Fibroblast of pulmonary artery (primary cell): ENCODE measurements around the gene CNIH2.

Experiments
- DNase-seq: peaks from one replicate; pipeline ENCODE4 v3.0.0-alpha.2; 2010; ENCODE audit warnings: low read depth
- H3K4me3 ChIP-seq: replicated peaks from 2 replicates; pipeline ENCODE4 v1.5.1; 2011; ENCODE audit warnings: low read depth, mild to moderate bottlenecking, control low read depth, low read length, moderate library complexity
- CTCF ChIP-seq: IDR thresholded peaks from 2 replicates; pipeline ENCODE4 v1.5.1; 2011; ENCODE audit warnings: mild to moderate bottlenecking, control low read depth, low read length, inconsistent platforms; ENCODE audit errors: missing control alignments

CNIH2 gene

GRCh38 chr11:66332371-66333219, 54.6 kb downstream of the CNIH2 start:
- no peak overlapping the region for H3K4me3 ChIP-seq
- DNase-seq: no peak
- TF ChIP-seq CTCF: no peak

- no peak for TF ChIP-seq CTCF
- DNase-seq: no peak
- no peak overlapping the region for H3K4me3 ChIP-seq
Observed at GRCh38 chr11:66333220-66333877, 55.4 kb downstream of the CNIH2 start.
